GM12878 (cell line): ENCODE results near the gene SLC25A51. TPM values are rescaled to one million over a fixed set of nuclear protein-coding genes. Genes with fewer than 3 reads are reported as not detected.

Source experiments
- ATF3 ChIP-seq: IDR thresholded peaks from 2 replicates; pipeline ENCODE4 v1.6.1; 2011; ENCODE audit warnings: low read depth, mild to moderate bottlenecking, low read length, moderate library complexity, borderline replicate concordance; ENCODE audit errors: extremely low read depth
- ATF7 ChIP-seq: fragments of 450-650 bp; IDR thresholded peaks from 2 replicates; pipeline ENCODE4 v1.6.1; 2016; ENCODE audit warnings: low read depth, mild to moderate bottlenecking
- BACH1 ChIP-seq: fragments of 450-650 bp; IDR thresholded peaks from 2 replicates; pipeline ENCODE4 v1.6.1; 2017; ENCODE audit warnings: mild to moderate bottlenecking, borderline replicate concordance
- BCL11A ChIP-seq: IDR thresholded peaks from 2 replicates; pipeline ENCODE4 v1.6.1; 2011; ENCODE audit warnings: low read depth, low read length
- HDAC6 ChIP-seq: fragments of 200-600 bp; sonication (generic); IDR thresholded peaks from one replicate; pipeline ENCODE4 v1.8.0; 2017; ENCODE audit warnings: antibody characterized with exemption; ENCODE audit not compliant: unreplicated experiment
- HSF1 ChIP-seq: fragments of 150-350 bp; IDR thresholded peaks from 2 replicates; pipeline ENCODE4 v1.6.1; 2014; ENCODE audit warnings: mild to moderate bottlenecking, low read depth, low read length
- IKZF2 ChIP-seq, 2 experiments: fragments of 450-650 bp; IDR thresholded peaks; 2 replicates each; pipeline ENCODE4 v1.6.1; 2017; ENCODE audit warnings: mild to moderate bottlenecking in 2 of 2, moderate library complexity in 2 of 2
- SMARCA5 ChIP-seq: fragments of 450-650 bp; IDR thresholded peaks from 2 replicates; pipeline ENCODE4 v1.6.1; 2017; ENCODE audit warnings: mild to moderate bottlenecking
- TARDBP ChIP-seq: IDR thresholded peaks from 2 replicates; pipeline ENCODE4 v1.6.1; 2016; ENCODE audit warnings: borderline replicate concordance
- polyA plus RNA-seq, 11 experiments: library from polyadenylated mRNA; depleted of rRNA in 4 of 11; unstranded in 6 of 11; stranded (reverse) in 5 of 11; fragments of >200 nt; fragmentation: Nextera tagmentation in 4 of 11; fragmentation: Illumina TruSeq in 1 of 11; extraction: Ambion mirVana in 4 of 11; extraction: Trizol in 1 of 11; gene quantifications; 1 replicate in 1 of 11; 2 replicates in 10 of 11; pipeline versions ENCODE4 v1.2.1 to v1.2.3, GENCODE V29; 2011 to 2016; ENCODE audit warnings: inconsistent platforms in 2 of 11, missing spikeins in 2 of 11, low read depth in 1 of 11
- total RNA-seq, 4 experiments: library from RNA; depleted of rRNA in 3 of 4; stranded (reverse); fragments of >200 nt in 3 of 4; fragmentation: Illumina TruSeq in 1 of 4; extraction: Trizol in 1 of 4; gene quantifications; 2 replicates each; pipeline versions ENCODE4 v1.2.1 to v1.2.3, GENCODE V29; 2013 to 2021
- TF ChIP-seq, protein P1 (sequence below): fragments of 450-650 bp; IDR thresholded peaks from 2 replicates; pipeline ENCODE4 v1.6.1; 2016; ENCODE audit warnings: mild to moderate bottlenecking

Gene SLC25A51
- total and polyA plus RNA-seq, 10 of the 15 experiments (the other 5 are each of a cell fraction or from before 2014, with no cell fraction given): 3.8 to 29.3 (median 13.2) TPM

GRCh38 chr9:37924538-37924937 is 20.6 kb upstream of the SLC25A51 start (continued):
- TF ChIP-seq HDAC6 (no peak), BCL11A (no peak), HSF1 (no peak), ATF7 (no peak), SMARCA5 (no peak), IKZF2 (IDR thresholded peaks at IDR 0.05) (no peak), BACH1 (no peak), TARDBP (no peak), ATF3 (no peak)
- TF ChIP-seq, protein P1, sequence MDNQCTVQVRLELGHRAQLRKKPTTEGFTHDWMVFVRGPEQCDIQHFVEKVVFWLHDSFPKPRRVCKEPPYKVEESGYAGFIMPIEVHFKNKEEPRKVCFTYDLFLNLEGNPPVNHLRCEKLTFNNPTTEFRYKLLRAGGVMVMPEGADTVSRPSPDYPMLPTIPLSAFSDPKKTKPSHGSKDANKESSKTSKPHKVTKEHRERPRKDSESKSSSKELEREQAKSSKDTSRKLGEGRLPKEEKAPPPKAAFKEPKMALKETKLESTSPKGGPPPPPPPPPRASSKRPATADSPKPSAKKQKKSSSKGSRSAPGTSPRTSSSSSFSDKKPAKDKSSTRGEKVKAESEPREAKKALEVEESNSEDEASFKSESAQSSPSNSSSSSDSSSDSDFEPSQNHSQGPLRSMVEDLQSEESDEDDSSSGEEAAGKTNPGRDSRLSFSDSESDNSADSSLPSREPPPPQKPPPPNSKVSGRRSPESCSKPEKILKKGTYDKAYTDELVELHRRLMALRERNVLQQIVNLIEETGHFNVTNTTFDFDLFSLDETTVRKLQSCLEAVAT: no peak
- TF ChIP-seq, all 136 proteins: peak for 0
